Progenitor cell of endocrine pancreas (in vitro differentiated cells): Measurements from ENCODE around the gene HES2. TPM values are rescaled to one million over a fixed set of nuclear protein-coding genes. Genes with fewer than 3 reads are reported as not detected.
"Not testable (repeated sequence)": the region's sequence is repeated elsewhere in the genome, so short reads cannot be mapped to it uniquely, and the experiment has no call there.

Source experiments
- DNase-seq: peaks from one replicate; pipeline ENCODE4 v3.0.0; 2021; ENCODE audit warnings: low spot score; ENCODE audit not compliant: unreplicated experiment
- H3K27ac Mint-ChIP-seq: 2 replicates; pipeline ENCODE4 v1.8.0; 2021; ENCODE audit warnings: mild to moderate bottlenecking, moderate library complexity, mixed read lengths
- H3K27me3 Mint-ChIP-seq: 2 replicates; pipeline ENCODE4 v1.8.0; 2021; ENCODE audit warnings: mixed read lengths
- H3K36me3 Mint-ChIP-seq: 2 replicates; pipeline ENCODE4 v1.8.0; 2022; ENCODE audit warnings: mixed read lengths; ENCODE audit not compliant: insufficient read depth
- H3K4me1 Mint-ChIP-seq: 2 replicates; pipeline ENCODE4 v1.8.0; 2021; ENCODE audit warnings: low read depth, mixed read lengths
- H3K4me3 Mint-ChIP-seq: 2 replicates; pipeline ENCODE4 v1.8.0; 2021; ENCODE audit warnings: low read depth, mild to moderate bottlenecking, moderate library complexity, mixed read lengths
- H3K9me3 Mint-ChIP-seq: 2 replicates; pipeline ENCODE4 v1.8.0; 2021; ENCODE audit warnings: low read depth, mixed read lengths
- microRNA-seq: library from miRNA; unstranded; fragments of <30 nt; microRNA quantifications from one replicate; pipeline ENCODE4 v1.1.0, GENCODE V29; 2020; ENCODE audit warnings: borderline number of aligned reads; ENCODE audit not compliant: unreplicated experiment
- total RNA-seq: library from RNA; stranded (reverse); gene quantifications from 2 replicates; pipeline ENCODE4 v1.2.1, GENCODE V29; 2021
- TF ChIP-seq, protein P1 (sequence below): fragments of 200-600 bp; sonication (generic); IDR thresholded peaks from one replicate; pipeline ENCODE4 v1.5.0; 2021; ENCODE audit warnings: antibody characterized with exemption, mild to moderate bottlenecking; ENCODE audit not compliant: unreplicated experiment

HES2 gene
- total RNA-seq, 1 donor from 2014 or later = 0.12 TPM

DNA sequence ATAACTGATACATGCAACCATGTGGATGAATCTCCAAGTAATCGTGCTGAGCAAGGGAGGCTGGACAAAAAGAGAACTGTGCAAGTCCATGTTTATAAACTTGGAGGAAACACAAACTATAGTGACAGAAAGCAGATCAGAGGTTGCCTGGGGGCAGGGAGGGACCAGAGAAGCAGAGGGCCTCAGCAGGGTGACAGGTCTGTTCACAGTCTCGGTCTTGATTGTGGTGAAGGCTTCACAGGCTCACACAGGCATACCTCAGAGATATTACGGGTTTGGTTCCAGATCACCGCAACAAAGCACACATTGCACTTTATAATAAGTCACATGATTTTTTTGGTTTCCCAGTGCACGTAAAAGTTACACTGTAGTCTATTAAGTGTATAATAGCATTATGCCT is 54.7 kb downstream of the HES2 start:
- Mint-ChIP-seq H3K4me3 (no peak overlapping the region), H3K36me3 (peaks cover 6% of the 10 kb centered on the region), H3K27me3 (no peaks in the 10 kb centered on the region), H3K27ac (no peak overlapping the region), H3K9me3 (peaks cover 7% of the 10 kb centered on the region), H3K4me1 (peaks cover 10% of the 10 kb centered on the region)
- no peak for DNase-seq
- TF ChIP-seq, protein P1, sequence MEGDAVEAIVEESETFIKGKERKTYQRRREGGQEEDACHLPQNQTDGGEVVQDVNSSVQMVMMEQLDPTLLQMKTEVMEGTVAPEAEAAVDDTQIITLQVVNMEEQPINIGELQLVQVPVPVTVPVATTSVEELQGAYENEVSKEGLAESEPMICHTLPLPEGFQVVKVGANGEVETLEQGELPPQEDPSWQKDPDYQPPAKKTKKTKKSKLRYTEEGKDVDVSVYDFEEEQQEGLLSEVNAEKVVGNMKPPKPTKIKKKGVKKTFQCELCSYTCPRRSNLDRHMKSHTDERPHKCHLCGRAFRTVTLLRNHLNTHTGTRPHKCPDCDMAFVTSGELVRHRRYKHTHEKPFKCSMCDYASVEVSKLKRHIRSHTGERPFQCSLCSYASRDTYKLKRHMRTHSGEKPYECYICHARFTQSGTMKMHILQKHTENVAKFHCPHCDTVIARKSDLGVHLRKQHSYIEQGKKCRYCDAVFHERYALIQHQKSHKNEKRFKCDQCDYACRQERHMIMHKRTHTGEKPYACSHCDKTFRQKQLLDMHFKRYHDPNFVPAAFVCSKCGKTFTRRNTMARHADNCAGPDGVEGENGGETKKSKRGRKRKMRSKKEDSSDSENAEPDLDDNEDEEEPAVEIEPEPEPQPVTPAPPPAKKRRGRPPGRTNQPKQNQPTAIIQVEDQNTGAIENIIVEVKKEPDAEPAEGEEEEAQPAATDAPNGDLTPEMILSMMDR = no peak

DNA sequence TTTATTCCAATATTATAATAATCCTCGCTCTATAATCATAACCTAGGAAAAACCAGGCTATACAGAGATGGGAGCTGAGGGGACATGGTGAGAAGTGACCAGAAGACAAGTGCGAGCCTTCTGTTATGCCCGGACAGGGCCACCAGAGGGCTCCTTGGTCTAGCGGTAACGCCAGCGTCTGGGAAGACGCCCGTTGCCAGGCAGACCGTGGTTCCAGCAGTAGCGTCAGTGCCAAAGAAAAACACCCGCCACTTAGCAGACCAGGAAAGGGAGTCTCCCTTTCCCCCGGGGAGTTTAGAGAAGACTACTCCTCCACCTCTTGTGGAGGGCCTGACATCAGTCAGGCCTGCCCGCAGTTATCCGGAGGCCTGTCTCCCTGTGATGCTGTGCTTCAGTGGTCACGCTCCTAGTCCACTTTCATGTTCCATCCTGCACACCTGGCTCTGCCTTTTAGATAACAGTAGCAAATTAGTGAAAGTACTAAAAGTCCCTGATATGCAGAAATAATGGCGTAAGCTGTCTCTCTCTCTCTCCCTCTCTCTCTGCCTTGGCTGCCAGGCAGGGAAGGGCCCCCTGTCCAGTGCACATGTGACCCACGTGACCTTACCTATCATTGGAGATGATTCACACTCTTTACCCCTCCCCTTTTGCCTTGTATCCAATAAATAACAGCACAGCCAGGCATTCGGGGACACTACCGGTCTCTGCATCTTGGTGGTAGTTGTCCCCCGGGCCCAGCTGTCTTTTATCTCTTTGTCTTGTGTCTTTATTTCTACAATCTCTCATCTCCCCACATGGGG is 56.4 kb downstream of the HES2 start:
- H3K36me3 Mint-ChIP-seq, H3K4me3 Mint-ChIP-seq, H3K9me3 Mint-ChIP-seq, H3K27ac Mint-ChIP-seq, H3K27me3 Mint-ChIP-seq, DNase-seq: not testable (repeated sequence)
- TF ChIP-seq, protein P1 = peak; percentile 61
- peaks cover 21% of the 10 kb centered on the region for H3K4me1 Mint-ChIP-seq

Small RNA genes lying within 50 kb of the gene (microRNA-seq; reads per million reads assigned to microRNA genes)
- gene MIR4252 = not detected

Other genes starting within 250 kb of the HES2 start
- gene CHD5, start 239.6 kb downstream of the HES2 start, total RNA-seq = 0.58 and 0.77 TPM in 2 replicates
- 414 and 432 TPM in 2 replicates for gene RPL22, start 220.3 kb downstream of the HES2 start, total RNA-seq
- gene RNF207, start 213.8 kb downstream of the HES2 start, total RNA-seq = 50.5 and 55.4 TPM in 2 replicates
- gene ICMT, start 184.0 kb downstream of the HES2 start, total RNA-seq = 56.6 and 59.4 TPM in 2 replicates
- gene HES3, start 175.7 kb downstream of the HES2 start, total RNA-seq = not detected in 2 replicates
- gene GPR153, start 158.8 kb downstream of the HES2 start, total RNA-seq = 6.3 and 6.5 TPM in 2 replicates
- gene ACOT7, start 26.2 kb downstream of the HES2 start, total RNA-seq = 30.2 and 30.3 TPM in 2 replicates
- 49.5 and 54.0 TPM in 2 replicates for gene ESPN, start 4.9 kb upstream of the HES2 start, total RNA-seq
- gene TNFRSF25, start 46.3 kb upstream of the HES2 start, total RNA-seq = 68.3 and 68.9 TPM in 2 replicates
- 72.3 and 77.0 TPM in 2 replicates for gene PLEKHG5, start 71.7 kb upstream of the HES2 start, total RNA-seq
- 44.1 and 49.5 TPM in 2 replicates for gene NOL9, start 134.6 kb upstream of the HES2 start, total RNA-seq
- not detected in 2 replicates for gene TAS1R1, start 135.4 kb upstream of the HES2 start, total RNA-seq
- 49.7 and 55.9 TPM in 2 replicates for gene ZBTB48, start 160.1 kb upstream of the HES2 start, total RNA-seq
- 21.0 and 21.3 TPM in 2 replicates for gene KLHL21, start 182.9 kb upstream of the HES2 start, total RNA-seq
- gene PHF13, start 193.8 kb upstream of the HES2 start, total RNA-seq = 29.1 TPM in 2 replicates
- 22.9 TPM in 2 replicates for gene THAP3, start 204.9 kb upstream of the HES2 start, total RNA-seq